T-helper 2 cell (primary cell): ENCODE measurements around the gene GLIS2.

ENCODE experiments used
- DNase-seq, 5 experiments: peaks; one replicate each; pipeline versions ENCODE4 v3.0.0 to v3.0.0-alpha.2; 2012 to 2022
- total RNA-seq, 2 donors: gene quantifications; one replicate each; lab custom pipeline; 2026; lab: John Stamatoyannopoulos, UW

GLIS2 gene
- 0 to 0.13 reads per million in 2 donors for total RNA-seq

- DNase-seq: peak in 2 of 5 experiments; percentile 22 to 24
Observed at GRCh38 chr16:4315186-4316107, at the start of gene GLIS2. Gene GLIS2, plus strand, starts transcription at chr16:4316067. Its CDS starts 16,214 bp downstream, at chr16:4332281.

GRCh38 chr16:4266372-4266771, 49.5 kb upstream of the GLIS2 start:
- DNase-seq: peak in 1 of 5 experiments; percentile 33

GRCh38 chr16:4270091-4270490, 45.8 kb upstream of the GLIS2 start:
- DNase-seq: no peak

- DNase-seq: peak in 1 of 5 experiments; percentile 6
Observed at GRCh38 chr16:4270595-4270994, 45.3 kb upstream of the GLIS2 start.

- DNase-seq: peak; percentile 70 to 95 (median 84)
Observed at GRCh38 chr16:4271176-4272113, 44.4 kb upstream of the GLIS2 start.

- peak in 2 of 5 experiments; percentile 33 to 68 for DNase-seq
Observed at GRCh38 chr16:4272114-4272956, 43.5 kb upstream of the GLIS2 start.

GRCh38 chr16:4273858-4274311, 42.0 kb upstream of the GLIS2 start:
- DNase-seq: peak in 4 of 5 experiments; percentile 24 to 69 (median 30)

- no peak for DNase-seq
Observed at GRCh38 chr16:4275861-4276260, 40.0 kb upstream of the GLIS2 start.

- no peak for DNase-seq
Observed at GRCh38 chr16:4277987-4278513, 37.8 kb upstream of the GLIS2 start.

GRCh38 chr16:4280625-4281024, 35.2 kb upstream of the GLIS2 start:
- DNase-seq: no peak

GRCh38 chr16:4283441-4283840, 32.4 kb upstream of the GLIS2 start:
- no peak for DNase-seq

- DNase-seq: no peak
Observed at GRCh38 chr16:4283939-4284338, 31.9 kb upstream of the GLIS2 start.

GRCh38 chr16:4285167-4285566, 30.7 kb upstream of the GLIS2 start:
- DNase-seq: no peak

GRCh38 chr16:4288148-4288921, 27.5 kb upstream of the GLIS2 start:
- peak; percentile 62 to 74 (median 70) for DNase-seq

- DNase-seq: no peak
Observed at GRCh38 chr16:4290236-4290830, 25.5 kb upstream of the GLIS2 start.

- DNase-seq: no peak
Observed at GRCh38 chr16:4291699-4292098, 24.2 kb upstream of the GLIS2 start.

- no peak for DNase-seq
Observed at GRCh38 chr16:4293181-4293716, 22.6 kb upstream of the GLIS2 start.

GRCh38 chr16:4293822-4294457, 21.9 kb upstream of the GLIS2 start:
- DNase-seq: no peak

GRCh38 chr16:4295581-4295980, 20.3 kb upstream of the GLIS2 start:
- no peak for DNase-seq

GRCh38 chr16:4297480-4297879, 18.4 kb upstream of the GLIS2 start:
- no peak for DNase-seq
